NCI-H82 treated with DMSO at 0.1 percent for 48 hours (cell line): ENCODE data around the gene KRT2.

Experiments
- DNase-seq: peaks from one replicate; lab custom pipeline; 2025; ENCODE audit not compliant: unreplicated experiment; lab: John Stamatoyannopoulos, UW

Gene KRT2

GRCh38 chr12:52617403-52617785 is 34.6 kb downstream of the KRT2 start:
- DNase-seq = no peak

DNA sequence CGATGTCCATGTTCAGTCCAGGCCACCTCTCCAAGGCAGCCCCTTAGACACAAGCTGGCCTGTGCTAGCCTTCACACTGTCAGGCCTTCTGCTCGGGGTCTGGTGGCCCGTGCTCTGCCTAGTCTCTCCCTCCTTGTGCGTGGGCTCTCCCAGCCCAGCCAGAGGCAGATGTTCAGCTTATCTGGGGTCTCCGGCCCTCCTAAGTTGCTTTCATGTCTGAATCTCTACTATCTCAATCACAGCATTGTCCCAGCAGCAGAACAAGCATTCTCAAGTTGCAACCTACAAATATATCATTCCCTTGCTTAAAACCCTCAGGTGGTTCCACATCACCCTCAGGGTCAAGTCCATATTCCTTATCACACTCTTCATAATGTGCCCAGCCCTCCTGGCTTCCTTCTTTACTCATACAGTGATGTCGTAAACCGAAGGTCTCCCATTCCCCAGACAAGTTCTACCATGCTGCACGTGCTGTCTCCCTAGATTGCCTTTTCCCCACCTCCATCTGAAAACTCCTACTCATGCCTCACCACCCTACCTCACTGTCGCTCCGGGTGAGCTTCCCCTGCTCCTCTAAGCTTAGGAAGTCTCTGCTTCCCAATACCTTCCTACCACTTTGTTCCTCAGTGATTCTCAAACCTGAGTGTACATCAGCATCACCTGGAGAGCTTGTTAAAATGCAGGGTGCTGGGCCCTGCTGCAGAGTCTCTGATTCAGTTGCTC is 35.2 kb downstream of the KRT2 start:
- no peak for DNase-seq

DNA sequence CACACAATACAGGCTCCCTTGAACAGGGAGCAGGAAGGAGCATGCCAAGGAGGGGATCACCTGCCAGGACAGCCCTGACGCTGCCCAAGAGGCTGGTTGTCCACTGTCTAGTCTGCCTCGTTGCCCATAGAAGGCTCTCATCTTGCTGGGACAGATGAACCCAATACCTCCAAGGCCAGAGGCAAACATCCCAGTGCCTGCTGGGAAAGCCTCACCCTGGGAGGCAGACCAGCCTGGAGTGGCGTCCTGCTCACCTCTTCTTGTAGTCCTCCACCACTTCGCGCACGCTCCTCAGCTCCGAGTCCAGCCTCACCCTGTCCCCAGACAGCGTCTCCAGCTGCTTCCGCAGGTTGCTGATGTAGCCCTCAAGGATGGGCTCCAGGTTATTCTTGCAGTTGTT is 36.1 kb downstream of the KRT2 start:
- DNase-seq = no peak

GRCh38 chr12:52615208-52615868 is 36.7 kb downstream of the KRT2 start:
- no peak for DNase-seq

- no peak for DNase-seq
Observed at GRCh38 chr12:52614381-52615207, 37.4 kb downstream of the KRT2 start.

GRCh38 chr12:52613384-52614030 is 38.5 kb downstream of the KRT2 start:
- DNase-seq = no peak

- no peak for DNase-seq
Observed at GRCh38 chr12:52612431-52613383, 39.3 kb downstream of the KRT2 start.

- no peak for DNase-seq
Observed at GRCh38 chr12:52611080-52611468, 40.9 kb downstream of the KRT2 start.

- DNase-seq = no peak
Observed at GRCh38 chr12:52608826-52609630, 43.0 kb downstream of the KRT2 start.

DNA sequence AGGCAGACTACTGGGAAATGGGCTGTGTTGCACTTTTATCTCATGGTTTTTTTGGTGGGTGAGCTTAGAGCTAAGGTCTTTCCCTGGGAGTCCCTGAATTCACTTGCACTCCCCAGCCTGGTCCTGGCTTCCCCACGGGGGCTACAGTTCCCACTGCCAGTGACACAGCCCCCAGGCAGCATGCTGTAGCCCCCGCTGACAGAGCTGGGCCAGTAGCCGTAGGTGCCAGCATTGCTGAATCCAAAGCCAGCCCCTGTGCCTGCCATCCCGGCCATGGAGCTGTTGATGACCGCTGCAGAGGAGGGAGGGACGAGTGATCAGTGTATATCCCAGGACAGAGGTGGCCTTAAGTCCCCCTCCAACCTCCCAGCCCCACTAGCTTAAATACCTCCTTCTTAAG is 43.9 kb downstream of the KRT2 start:
- DNase-seq = no peak

DNA sequence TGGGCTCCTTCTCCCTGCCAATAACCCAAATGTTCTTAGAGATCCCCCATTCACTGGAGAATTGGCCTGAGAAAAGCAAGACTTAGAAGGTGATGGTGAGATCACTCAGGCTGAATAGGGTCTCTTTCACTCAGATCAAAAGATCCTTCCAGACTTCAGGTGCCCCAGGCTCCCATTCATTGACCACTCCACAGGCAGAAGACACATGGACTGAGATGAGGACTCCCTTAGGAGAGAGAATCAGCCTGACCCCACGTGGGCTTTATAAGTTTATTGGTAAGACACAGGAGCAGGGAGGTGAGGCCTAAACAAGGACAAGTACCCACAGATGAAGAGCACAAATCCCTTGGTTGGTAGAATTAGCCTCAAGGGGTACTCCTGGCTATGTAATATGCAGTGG is 44.7 kb downstream of the KRT2 start:
- no peak for DNase-seq

DNA sequence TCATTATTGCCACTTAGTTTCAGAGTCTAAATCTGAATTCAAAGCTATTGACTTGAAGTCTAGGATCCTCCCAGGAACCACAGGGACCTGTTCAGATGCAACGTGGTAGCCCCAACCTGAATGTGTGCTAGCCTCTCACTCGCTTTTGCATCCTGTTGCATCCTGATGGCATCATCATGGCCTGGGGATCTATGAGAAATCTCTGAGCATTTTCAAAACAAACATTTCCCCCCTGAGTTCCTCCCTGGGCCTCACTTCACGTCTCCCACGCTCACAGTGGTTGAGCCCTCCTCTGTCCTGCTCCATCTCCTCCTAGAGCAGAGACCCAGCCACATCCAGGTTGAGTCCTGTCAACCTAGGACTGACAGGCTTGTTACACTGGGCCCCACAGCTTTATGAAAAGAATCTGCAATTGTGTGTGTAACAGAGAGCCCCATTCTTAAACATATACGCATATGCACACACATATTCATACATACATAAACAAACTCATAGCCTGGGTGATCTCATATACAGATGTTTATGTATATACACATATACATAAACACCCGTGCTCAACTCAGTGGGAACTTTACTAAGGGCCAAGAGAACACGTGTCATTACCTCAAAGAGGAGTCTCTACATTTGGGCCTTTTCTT is 45.3 kb downstream of the KRT2 start:
- no peak for DNase-seq

GRCh38 chr12:52606096-52606495 is 45.9 kb downstream of the KRT2 start:
- no peak for DNase-seq

DNA sequence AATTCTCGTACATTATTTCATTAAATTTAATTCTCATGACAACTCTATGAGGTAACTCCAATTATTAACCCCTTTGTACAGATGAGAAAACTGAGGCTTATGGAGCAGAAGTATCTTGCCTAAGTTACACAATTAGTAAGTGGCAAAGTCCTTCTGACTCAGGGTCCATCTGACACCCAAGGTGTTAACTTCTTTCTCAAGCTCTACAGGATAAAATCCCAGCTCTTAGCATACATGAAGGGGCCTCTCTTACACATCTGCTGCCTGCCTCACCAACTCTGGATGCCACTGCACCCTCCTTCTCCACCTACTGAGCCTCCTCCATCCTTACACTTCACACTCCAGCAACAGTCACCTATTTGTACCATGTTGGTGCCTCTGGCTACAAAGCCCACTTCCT is 46.5 kb downstream of the KRT2 start:
- DNase-seq = no peak

DNA sequence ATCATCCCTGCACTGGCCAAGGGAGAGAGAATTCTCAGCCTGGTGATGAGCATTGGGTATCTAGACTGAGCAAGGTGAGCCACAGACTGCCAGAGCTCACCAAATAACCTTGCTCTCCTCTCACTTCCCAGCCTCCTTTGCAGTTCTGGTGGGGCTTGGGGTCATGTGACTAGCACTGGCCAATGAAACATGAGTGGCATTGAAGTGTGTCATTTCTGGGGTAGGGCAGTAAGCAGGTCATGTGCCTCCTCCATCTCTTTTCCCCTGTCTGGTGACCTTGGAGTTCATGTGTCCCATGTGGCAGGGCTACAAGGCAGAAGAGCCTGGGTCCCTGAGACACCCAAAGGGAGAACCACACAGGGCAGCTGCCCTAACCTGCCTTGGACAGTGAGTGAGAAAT is 47.2 kb downstream of the KRT2 start:
- no peak for DNase-seq

GRCh38 chr12:52603314-52603713 is 48.7 kb downstream of the KRT2 start:
- DNase-seq = no peak

GRCh38 chr12:52602552-52602951 is 49.5 kb downstream of the KRT2 start:
- DNase-seq = no peak

- DNase-seq = no peak
Observed at GRCh38 chr12:52601671-52602070, 50.3 kb downstream of the KRT2 start.

DNA sequence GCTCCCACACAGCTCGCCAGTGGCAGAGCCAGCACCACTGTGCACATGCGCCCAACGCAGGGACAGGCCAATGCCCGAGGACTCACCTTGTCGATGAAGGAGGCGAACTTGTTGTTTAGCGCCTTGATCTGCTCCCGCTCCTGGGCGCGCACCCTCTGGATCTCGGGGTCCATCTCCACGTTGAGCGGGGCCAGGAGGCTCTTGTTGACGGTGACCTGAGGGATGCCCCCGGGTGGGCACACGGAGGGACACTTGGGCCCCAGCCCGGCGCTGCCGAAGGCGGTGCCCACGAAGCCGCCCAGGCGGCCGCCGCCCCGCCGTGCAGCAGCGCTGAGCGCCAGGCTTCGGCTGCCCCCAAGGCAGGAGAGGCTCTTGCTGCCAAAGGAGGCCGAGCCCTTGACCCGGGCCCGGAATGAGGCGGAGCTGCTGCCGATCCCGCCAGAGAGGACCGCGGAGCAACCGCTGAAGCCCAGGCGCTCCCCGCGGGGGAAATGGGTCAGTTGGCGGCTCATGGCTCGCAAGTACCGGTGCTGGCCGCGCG is 51.0 kb downstream of the KRT2 start, which contains the start of gene KRT72:
Gene KRT72 (minus strand): TSS at position 523 of the 541 bp plus-strand sequence. CDS start 11 bp downstream, at position 512.
- DNase-seq = no peak
